Right lobe of liver (tissue), 4 donors: ENCODE measurements around the gene C9.

Source experiments
- CTCF ChIP-seq, 4 donors: fragments of 200-600 bp in 3 of 4; fragments of 450-650 bp in 1 of 4; IDR thresholded peaks; one replicate each; pipeline versions ENCODE4 v1.5.1 to v1.8.0; 2016 to 2022; ENCODE audit warnings: antibody characterized with exemption in 4 of 4, mild to moderate bottlenecking in 2 of 4
- POLR2A ChIP-seq: fragments of 450-650 bp; IDR thresholded peaks from one replicate; pipeline ENCODE4 v1.6.1; 2017; ENCODE audit warnings: antibody characterized with exemption, mild to moderate bottlenecking
- donor health status: DM: no; HTN: no; CAD: no.
- donor health status: DM: no; HTN: no; CAD: no.
- donor health status: DM: no; HTN: yes; CAD: no.

- TF ChIP-seq CTCF (IDR thresholded peaks at IDR 0.05) (no peak), POLR2A (no peak)
These were observed 48.3 kb downstream of the C9 start for GRCh38 chr5:39315995-39316394.
